ENCODE data around the gene ZBTB7C. TPM values are rescaled to one million over a fixed set of nuclear protein-coding genes. Genes with fewer than 3 reads are reported as not detected.
"Not testable (repeated sequence)": the region's sequence is repeated elsewhere in the genome, so short reads cannot be mapped to it uniquely, and the experiment has no call there.

ZBTB7C gene
- total and polyA plus RNA-seq, 5 donors: 0.88 to 3.7 (median 2.0) TPM

DNA sequence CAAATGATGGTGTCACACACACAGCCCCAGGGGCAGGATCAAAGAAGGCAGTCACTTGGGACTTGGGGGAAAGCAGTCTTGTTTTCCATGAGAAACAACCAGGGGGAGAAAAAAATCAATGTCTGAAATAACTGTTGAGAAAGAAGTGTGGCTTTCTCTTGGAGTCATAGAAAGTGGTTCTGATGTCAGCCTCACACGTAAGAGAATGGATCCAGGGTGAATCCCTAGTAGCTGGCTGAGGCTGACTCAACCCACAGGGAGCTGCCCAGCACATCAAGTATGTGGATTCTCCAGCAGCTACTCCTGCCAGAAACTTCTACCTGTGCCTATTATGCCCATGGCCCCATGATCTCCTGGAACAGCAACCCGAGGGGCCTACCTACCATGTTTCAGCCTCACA lies 33.6 kb upstream of the ZBTB7C start:
- ATAC-seq (no peak), DNase-seq (no peak)
- Histone ChIP-seq H3K4me1 (ENCODE audit: control insufficient read depth, insufficient read depth, low read length) (no peaks in the 10 kb centered on the region), H3K27ac (ENCODE audit: low read length) (no peak overlapping the region), H3K9me3 (ENCODE audit: control insufficient read depth, low read length) (no peaks in the 10 kb centered on the region), H3K27me3 (ENCODE audit: control insufficient read depth, insufficient read depth) (no peaks in the 10 kb centered on the region), H3K4me3 (ENCODE audit: low read length) (no peak overlapping the region)
- intact Hi-C loops (cut with DNase I): loop anchor here in 1 of 4 donors (10.0 kb wide), 1 partner anchor 218 kb away; no protein-coding TSS in a partner anchor
- 89% methylated on average over 2 of the region's 2 CpGs for WGBS

DNA sequence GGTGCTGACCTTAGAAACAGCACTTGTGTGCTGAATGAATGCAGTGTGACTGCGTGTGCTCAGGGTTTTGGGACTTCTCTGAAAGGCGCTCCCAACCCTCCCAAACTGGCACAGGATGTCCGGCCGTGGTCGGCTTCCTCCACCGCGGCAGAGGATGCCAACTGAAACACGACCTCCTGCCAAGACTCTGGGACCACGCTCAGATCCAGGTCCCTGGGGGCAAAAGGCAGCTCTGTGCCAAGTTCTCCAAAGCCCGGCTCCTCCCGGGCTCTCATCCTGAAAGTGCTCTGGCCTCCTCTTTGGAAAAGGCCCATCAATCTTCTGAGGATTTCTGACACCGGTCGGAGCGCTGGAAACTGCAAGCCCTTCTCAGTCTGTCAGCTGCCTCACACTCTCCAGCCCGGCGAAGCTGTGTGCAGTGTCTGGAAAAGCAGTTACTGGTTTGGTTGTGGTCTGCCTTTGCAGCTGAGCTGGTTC lies 32.3 kb upstream of the ZBTB7C start:
- peak; percentile 77 to 89 (median 89) for DNase-seq
- ATAC-seq: peak; percentile 86 to 88
- H3K9me3 ChIP-seq (ENCODE audit: control insufficient read depth, low read length): no peaks in the 10 kb centered on the region
- no peaks in the 10 kb centered on the region for H3K27me3 ChIP-seq (ENCODE audit: control insufficient read depth, insufficient read depth)
- H3K4me1 ChIP-seq (ENCODE audit: control insufficient read depth, insufficient read depth, low read length): no peaks in the 10 kb centered on the region
- H3K27ac ChIP-seq (ENCODE audit: low read length): no peak overlapping the region
- H3K4me3 ChIP-seq (ENCODE audit: low read length): peak overlapping the region; percentile 6
- 3% methylated on average over 16 of the region's 16 CpGs for WGBS
- intact Hi-C loops (cut with DNase I): loop anchor here in 1 of 4 donors (10.0 kb wide), 1 partner anchor 217 kb away; no protein-coding TSS in a partner anchor

DNA sequence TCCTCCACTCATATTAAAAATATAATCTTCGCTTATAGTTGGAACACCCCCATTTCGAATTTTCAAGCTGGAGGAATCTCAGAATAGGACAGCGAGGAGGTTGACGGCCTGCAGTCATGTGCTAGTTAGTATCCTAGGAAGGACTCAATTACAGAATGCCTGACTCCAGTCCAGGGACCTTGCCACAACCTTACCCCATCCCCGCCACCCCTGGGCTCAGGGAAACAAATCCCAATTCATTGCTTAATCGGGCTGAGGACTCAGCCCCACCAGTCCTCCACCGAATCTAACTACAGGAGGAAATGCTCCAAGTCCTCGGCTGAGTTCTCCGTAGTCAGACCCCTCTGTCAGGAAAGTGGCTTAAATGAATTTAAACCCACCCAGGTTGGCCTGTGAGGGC lies 31.7 kb upstream of the ZBTB7C start:
- H3K4me3 ChIP-seq (ENCODE audit: low read length): no peak overlapping the region
- no peak overlapping the region for H3K27ac ChIP-seq (ENCODE audit: low read length)
- H3K4me1 ChIP-seq (ENCODE audit: control insufficient read depth, insufficient read depth, low read length): no peaks in the 10 kb centered on the region
- H3K9me3 ChIP-seq (ENCODE audit: control insufficient read depth, low read length): no peaks in the 10 kb centered on the region
- intact Hi-C loops (cut with DNase I): loop anchor here in 1 of 4 donors (10.0 kb wide), 1 partner anchor 216 kb away; no protein-coding TSS in a partner anchor
- WGBS: 62% methylated on average over 9 of the region's 9 CpGs
- DNase-seq: peak in 1 of 3 donors; percentile 47
- no peaks in the 10 kb centered on the region for H3K27me3 ChIP-seq (ENCODE audit: control insufficient read depth, insufficient read depth)
- peak; percentile 32 to 55 for ATAC-seq

DNA sequence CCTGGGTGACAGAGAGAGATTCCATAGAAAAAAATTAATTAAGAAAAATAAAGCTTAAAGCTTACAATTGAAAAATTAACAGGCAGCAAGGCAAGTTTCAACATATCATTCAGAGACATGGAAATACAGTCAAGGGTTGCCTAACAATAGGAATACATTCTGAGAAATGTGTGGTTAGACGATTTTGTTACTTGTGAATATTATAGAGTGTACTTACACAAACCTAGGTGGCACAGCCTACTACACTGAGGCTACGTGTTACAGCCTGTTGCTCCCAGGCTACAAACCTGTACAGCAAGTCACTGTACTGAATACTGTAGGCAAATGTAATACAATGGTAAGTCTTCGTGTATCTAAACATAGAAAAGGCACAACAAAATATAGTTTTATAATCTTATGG lies 27.7 kb upstream of the ZBTB7C start:
- Histone ChIP-seq H3K4me3 (ENCODE audit: low read length) (no peak overlapping the region), H3K27ac (ENCODE audit: low read length) (no peak overlapping the region), H3K27me3 (ENCODE audit: control insufficient read depth, insufficient read depth) (no peaks in the 10 kb centered on the region), H3K4me1 (ENCODE audit: control insufficient read depth, insufficient read depth, low read length) (no peaks in the 10 kb centered on the region), H3K9me3 (ENCODE audit: control insufficient read depth, low read length) (no peaks in the 10 kb centered on the region)
- no peak for DNase-seq
- intact Hi-C loops (cut with DNase I): no loop called here
- ATAC-seq: no peak
- 81% methylated on average over 3 of the region's 3 CpGs for WGBS

DNA sequence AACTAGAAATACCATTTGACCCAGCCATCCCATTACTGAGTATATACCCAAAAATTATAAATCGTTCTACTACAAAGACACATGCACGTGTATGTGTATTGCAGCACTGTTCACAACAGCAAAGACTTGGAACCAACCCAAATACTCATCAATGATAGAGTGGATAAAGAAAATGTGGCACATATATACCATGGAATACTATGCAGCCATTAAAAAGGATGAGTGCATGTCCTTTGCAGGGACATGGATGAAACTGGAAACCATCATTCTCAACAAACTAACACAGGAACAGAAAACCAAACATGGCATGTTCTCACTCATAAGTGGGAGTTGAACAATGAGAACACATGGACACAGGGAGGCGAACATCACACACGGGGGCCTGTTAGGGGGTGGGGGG lies 25.2 kb upstream of the ZBTB7C start:
- intact Hi-C loops (cut with DNase I); ATAC-seq: not testable (repeated sequence)

DNA sequence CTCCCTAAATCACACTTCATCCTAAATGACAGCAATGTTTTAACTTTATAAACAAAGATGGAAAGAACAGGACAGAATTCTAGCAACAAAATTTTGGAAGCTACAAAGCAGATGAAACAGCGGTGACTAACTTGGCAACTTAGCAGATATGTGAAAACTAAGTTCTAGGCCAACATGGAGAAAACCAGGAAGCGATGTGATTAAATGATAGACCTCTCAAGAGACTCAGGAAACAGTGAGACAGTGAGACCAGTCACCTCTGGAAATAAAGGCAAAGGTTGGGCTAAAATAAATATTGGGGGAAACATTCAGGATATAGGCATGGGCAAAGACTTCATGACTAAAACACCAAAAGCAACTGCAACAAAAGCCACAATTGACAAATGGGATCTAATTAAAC lies 24.4 kb upstream of the ZBTB7C start:
- H3K4me3 ChIP-seq (ENCODE audit: low read length): no peak overlapping the region
- H3K27ac ChIP-seq (ENCODE audit: low read length): no peak overlapping the region
- H3K27me3 ChIP-seq (ENCODE audit: control insufficient read depth, insufficient read depth): peaks cover under 1% of the 10 kb centered on the region
- ATAC-seq (no peak), DNase-seq (no peak)
- 75% methylated on average over 2 of the region's 2 CpGs for WGBS
- H3K9me3 ChIP-seq (ENCODE audit: control insufficient read depth, low read length): no peaks in the 10 kb centered on the region
- intact Hi-C loops (cut with DNase I): no loop called here
- H3K4me1 ChIP-seq (ENCODE audit: control insufficient read depth, insufficient read depth, low read length): no peaks in the 10 kb centered on the region

More for the DNA sequence above, 25.2 kb upstream of the ZBTB7C start:
- 94% methylated on average over 4 of the region's 4 CpGs for WGBS
- not testable (repeated sequence) for H3K9me3 ChIP-seq (ENCODE audit: control insufficient read depth, low read length); DNase-seq; H3K4me1 ChIP-seq (ENCODE audit: control insufficient read depth, insufficient read depth, low read length); H3K4me3 ChIP-seq (ENCODE audit: low read length); H3K27ac ChIP-seq (ENCODE audit: low read length); H3K27me3 ChIP-seq (ENCODE audit: control insufficient read depth, insufficient read depth)

DNA sequence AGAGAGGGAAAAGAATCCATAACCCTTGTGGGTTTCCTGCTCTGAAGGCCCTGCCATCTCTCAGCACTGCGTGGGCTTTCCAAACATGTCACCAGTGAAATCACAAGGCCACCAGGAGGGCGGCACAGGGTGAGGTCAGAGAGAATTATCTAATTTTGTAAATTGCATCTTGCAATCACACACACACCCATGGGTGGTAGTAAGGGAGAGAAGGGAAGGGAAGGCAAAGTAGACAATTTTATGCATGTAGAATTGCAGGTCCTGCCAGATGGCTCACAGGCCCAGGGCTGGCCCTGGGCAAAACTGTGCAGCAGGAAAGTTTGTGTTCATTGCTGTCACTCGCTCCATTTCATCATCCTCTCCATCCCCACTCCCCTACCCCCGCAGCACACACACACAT lies 21.0 kb upstream of the ZBTB7C start:
- no peak for ATAC-seq
- Histone ChIP-seq H3K9me3 (ENCODE audit: control insufficient read depth, low read length) (no peaks in the 10 kb centered on the region), H3K27ac (ENCODE audit: low read length) (no peak overlapping the region), H3K4me1 (ENCODE audit: control insufficient read depth, insufficient read depth, low read length) (no peaks in the 10 kb centered on the region), H3K27me3 (ENCODE audit: control insufficient read depth, insufficient read depth) (peaks cover 2% of the 10 kb centered on the region), H3K4me3 (ENCODE audit: low read length) (no peak overlapping the region)
- intact Hi-C loops (cut with DNase I): no loop called here
- WGBS: 88% methylated on average over 4 of the region's 4 CpGs
- no peak for DNase-seq

DNA sequence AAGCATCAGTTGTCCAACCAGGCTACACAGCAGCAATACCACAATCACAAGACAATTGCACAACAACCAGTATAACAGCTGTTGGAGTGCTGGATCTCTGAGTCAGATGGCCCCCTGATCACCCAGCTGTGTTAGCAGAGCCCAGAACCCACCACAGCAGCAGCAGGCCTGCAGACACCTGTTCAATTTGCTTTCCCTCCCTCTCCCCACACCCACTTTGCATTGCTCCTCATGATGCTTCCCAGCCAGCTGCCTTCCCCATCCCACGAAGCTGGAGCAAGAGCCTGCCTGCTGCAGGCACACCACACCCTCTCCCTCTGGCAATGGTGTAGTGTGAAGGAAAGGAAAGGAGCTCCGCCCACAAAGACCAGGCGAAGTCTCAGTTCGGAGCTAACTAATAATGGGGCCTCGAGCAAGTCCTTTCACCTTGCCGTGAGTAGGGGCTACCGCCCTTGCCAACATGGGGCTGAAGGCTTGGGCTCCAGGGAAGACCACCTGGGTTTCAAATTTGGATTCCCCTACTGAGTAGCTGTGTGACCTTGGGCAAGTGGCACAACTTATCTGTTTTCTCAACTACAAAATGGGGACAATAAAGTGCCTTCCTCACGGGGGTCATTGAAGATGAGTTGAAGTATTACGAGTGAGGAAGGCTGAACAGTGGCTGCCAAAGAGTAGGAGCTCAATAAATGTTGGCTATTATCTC lies 19.4 kb upstream of the ZBTB7C start:
- DNase-seq (no peak), ATAC-seq (peak in 1 of 2 donors; percentile 71)
- intact Hi-C loops (cut with DNase I): loop anchor here in 1 of 4 donors (10.0 kb wide), 1 partner anchor 74 kb away; no protein-coding TSS in a partner anchor
- no peaks in the 10 kb centered on the region for H3K9me3 ChIP-seq (ENCODE audit: control insufficient read depth, low read length)
- H3K27me3 ChIP-seq (ENCODE audit: control insufficient read depth, insufficient read depth): peaks cover 2% of the 10 kb centered on the region
- H3K4me3 ChIP-seq (ENCODE audit: low read length): no peak overlapping the region
- WGBS: 54% methylated on average over 9 of the region's 9 CpGs
- H3K4me1 ChIP-seq (ENCODE audit: control insufficient read depth, insufficient read depth, low read length): no peaks in the 10 kb centered on the region
- H3K27ac ChIP-seq (ENCODE audit: low read length): no peak overlapping the region

DNA sequence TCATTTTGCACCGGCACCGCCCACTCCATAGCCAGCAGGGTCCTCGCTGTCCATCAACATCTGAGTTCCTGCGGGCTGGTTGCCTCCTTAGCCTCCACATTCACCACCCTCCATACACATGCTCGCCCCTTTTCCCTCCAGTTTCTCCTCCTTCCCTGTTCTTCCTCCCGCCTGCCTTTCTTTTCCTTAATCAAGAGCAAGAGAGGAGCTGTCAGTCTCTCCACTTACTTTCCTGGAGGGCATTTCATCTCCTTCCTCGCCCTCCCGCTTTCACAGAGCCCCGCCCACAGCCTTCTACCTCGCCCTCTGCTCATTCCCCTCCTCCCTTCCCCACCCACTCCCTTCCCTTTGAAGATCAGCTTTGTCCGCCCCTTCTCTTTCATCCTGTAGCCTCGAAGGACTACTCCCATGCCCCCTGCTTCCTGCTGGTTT lies 13.8 kb upstream of the ZBTB7C start:
- no peak overlapping the region for H3K27ac ChIP-seq (ENCODE audit: low read length)
- no peaks in the 10 kb centered on the region for H3K4me1 ChIP-seq (ENCODE audit: control insufficient read depth, insufficient read depth, low read length)
- WGBS: 10% methylated on average over 12 of the region's 12 CpGs
- H3K4me3 ChIP-seq (ENCODE audit: low read length): no peak overlapping the region
- no peaks in the 10 kb centered on the region for H3K9me3 ChIP-seq (ENCODE audit: control insufficient read depth, low read length)
- no peak for DNase-seq
- peak in 1 of 2 donors; percentile 42 for ATAC-seq
- H3K27me3 ChIP-seq (ENCODE audit: control insufficient read depth, insufficient read depth): no peaks in the 10 kb centered on the region
- intact Hi-C loops (cut with DNase I): loop anchor here in 1 of 4 donors (10.0 kb wide), 1 partner anchor 68 kb away; no protein-coding TSS in a partner anchor

DNA sequence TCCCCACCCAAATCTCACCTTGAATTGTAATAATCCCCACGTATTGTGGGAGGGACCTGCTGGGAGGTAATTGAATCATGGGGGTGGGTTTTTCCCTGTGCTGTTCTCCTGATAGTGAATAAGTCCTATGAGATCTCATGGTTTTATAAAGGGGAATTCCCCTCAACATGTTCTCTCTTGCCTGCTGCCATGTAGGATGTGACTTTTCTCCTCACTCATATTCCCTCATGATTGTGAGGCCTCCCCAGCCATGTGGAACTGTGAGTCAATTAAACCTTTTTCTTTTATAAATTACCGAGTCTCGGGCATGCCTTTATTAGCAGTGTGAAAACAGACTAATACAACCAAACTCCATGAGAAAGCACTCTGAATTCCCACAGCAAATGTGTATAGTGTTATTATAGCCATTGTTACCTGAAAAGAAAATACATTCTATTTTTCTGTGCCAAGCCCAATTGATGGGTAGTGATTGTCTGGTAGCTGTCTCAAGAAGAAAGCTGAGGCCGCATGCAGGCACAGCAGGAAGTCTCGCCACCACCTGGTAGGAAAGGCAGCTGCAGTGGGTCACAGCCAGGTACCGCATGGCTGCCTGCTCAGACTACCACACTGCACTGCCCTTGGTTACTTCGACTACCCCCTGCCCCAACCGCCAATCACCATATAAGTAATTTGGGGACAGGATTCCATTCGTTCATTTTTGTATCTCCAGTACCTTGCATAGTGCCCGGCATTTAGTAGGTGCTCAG lies 10.3 kb upstream of the ZBTB7C start:
- WGBS: 88% methylated on average over 10 of the region's 10 CpGs
- H3K27ac ChIP-seq (ENCODE audit: low read length): no peak overlapping the region
- intact Hi-C loops (cut with DNase I): loop anchor here in 1 of 4 donors (10.0 kb wide), 1 partner anchor 65 kb away; no protein-coding TSS in a partner anchor
- H3K4me1 ChIP-seq (ENCODE audit: control insufficient read depth, insufficient read depth, low read length): no peaks in the 10 kb centered on the region
- no peak for DNase-seq
- no peaks in the 10 kb centered on the region for H3K9me3 ChIP-seq (ENCODE audit: control insufficient read depth, low read length)
- ATAC-seq: no peak
- no peak overlapping the region for H3K4me3 ChIP-seq (ENCODE audit: low read length)
- no peaks in the 10 kb centered on the region for H3K27me3 ChIP-seq (ENCODE audit: control insufficient read depth, insufficient read depth)

All from right cardiac atrium (tissue), 5 donors.